Sigmoid colon (tissue), 7 donors: ENCODE data around the gene PVALEF. TPM values are rescaled to one million over a fixed set of nuclear protein-coding genes. Genes with fewer than 3 reads are reported as not detected.

ENCODE experiments used
- DNase-seq: peaks from one replicate; pipeline ENCODE4 v3.0.0-alpha.2; 2019
- H3K27ac ChIP-seq, 4 donors: fragments of 200-600 bp; sonication (generic); one replicate each; pipeline ENCODE4 v1.5.1; 2016 to 2019; ENCODE audit warnings: mild to moderate bottlenecking in 1 of 4
- H3K27me3 ChIP-seq, 3 donors: fragments of 200-600 bp; sonication (generic); one replicate each; pipeline ENCODE4 v1.5.1; 2019; ENCODE audit warnings: mild to moderate bottlenecking in 1 of 3
- H3K36me3 ChIP-seq, 4 donors: fragments of 200-600 bp; sonication (generic); one replicate each; pipeline ENCODE4 v1.5.1; 2016 to 2019
- H3K4me1 ChIP-seq, 4 donors: fragments of 200-600 bp; sonication (generic); one replicate each; pipeline ENCODE4 v1.5.1; 2017 to 2019
- H3K4me3 ChIP-seq, 4 donors: fragments of 200-600 bp; sonication (generic); one replicate each; pipeline ENCODE4 v1.5.1; 2017 to 2019; ENCODE audit warnings: mild to moderate bottlenecking in 2 of 4, moderate library complexity in 1 of 4
- H3K9me3 ChIP-seq, 4 donors: fragments of 200-600 bp in 3 of 4; sonication (generic) in 3 of 4; one replicate each; pipeline versions ENCODE4 v1.5.1 to v1.6.1; 2013 to 2019
- EP300 ChIP-seq, 4 donors: sonication (generic); formaldehyde crosslinking; IDR thresholded peaks; one replicate each; pipeline ENCODE4 v1.6.1; 2017; ENCODE audit warnings: antibody characterized with exemption in 4 of 4
- POLR2A ChIP-seq, 2 donors: fragments of 450-650 bp; IDR thresholded peaks; one replicate each; pipeline ENCODE4 v1.6.1; 2016; ENCODE audit warnings: antibody characterized with exemption in 2 of 2, mild to moderate bottlenecking in 2 of 2, moderate library complexity in 2 of 2
- POLR2AphosphoS5 ChIP-seq, 4 donors: sonication (generic); formaldehyde crosslinking; IDR thresholded peaks; one replicate each; pipeline ENCODE4 v1.6.1; 2017; ENCODE audit warnings: antibody characterized with exemption in 4 of 4
- WGBS, 2 donors: extraction: QIAGEN DNeasy Blood & Tissue Kit; methylation state at CpG; one replicate each; pipeline ENCODE4 v1.1.7; 2013; 5-methylcytosine and 5-hydroxymethylcytosine counted together
- intact Hi-C: fragments of 100-400 bp; cut with DNase I; formaldehyde crosslinking; loops from one replicate; pipeline ENCODE4 v1.15.1; 2023
- polyA plus RNA-seq, 3 donors: library from polyadenylated mRNA; stranded (reverse); fragments of 200-250 nt; gene quantifications; one replicate each; pipeline ENCODE4 v1.2.3, GENCODE V29; 2013
- total RNA-seq, 4 donors: library from RNA; depleted of rRNA; stranded (reverse); fragments of >200 nt; gene quantifications; one replicate each; pipeline ENCODE4 v1.1.0, GENCODE V29; 2016
- TF ChIP-seq, protein P1 (sequence below), 4 experiments: fragments of 450-650 bp in 3 of 4; fragments of 200-600 bp in 1 of 4; IDR thresholded peaks; one replicate each; pipeline ENCODE4 v1.5.1; 2016 to 2019; ENCODE audit warnings: antibody characterized with exemption in 4 of 4, mild to moderate bottlenecking in 3 of 4, moderate library complexity in 2 of 4
- donor health status: healthy with polysubstance abuse.
- donor health status: Bipolar disorder and iron deficiency.
- donor health status: healthy.

Gene PVALEF
- total and polyA plus RNA-seq, 7 donors, result not detected

DNA sequence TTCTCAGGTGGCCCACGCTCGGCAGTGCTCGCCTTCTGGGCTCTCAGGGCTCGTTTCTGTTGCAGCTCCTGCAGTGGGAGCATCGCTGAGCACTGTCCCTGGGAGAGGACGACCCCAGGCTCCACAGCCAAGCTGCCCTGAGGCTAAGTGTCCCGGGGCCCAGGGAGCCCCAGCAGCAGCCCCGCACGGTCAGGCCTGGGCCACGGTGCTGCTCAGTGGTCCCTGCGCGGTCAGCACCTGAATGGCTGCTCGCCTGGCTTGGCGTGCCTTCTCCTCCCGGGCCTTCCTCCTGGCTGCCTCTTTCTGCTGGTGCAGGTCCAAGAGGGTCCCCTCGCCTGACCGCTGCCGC, 34.1 kb downstream of the PVALEF start:
- Histone ChIP-seq H3K27me3 (no peaks in the 10 kb centered on the region), H3K4me3 (no peak overlapping the region), H3K36me3 (peaks cover 0 to 28% (median 0%) of the 10 kb centered on the region in 4 donors), H3K27ac (no peak overlapping the region), H3K4me1 (peaks cover 0 to 28% (median 0%) of the 10 kb centered on the region in 4 donors), H3K9me3 (no peaks in the 10 kb centered on the region)
- intact Hi-C loops, result no loop called here
- WGBS, 2 donors, result 92 to 96% methylated on average over 18 of the region's 18 CpGs
- TF ChIP-seq POLR2A (IDR thresholded peaks at IDR 0.05), result no peak
- TF ChIP-seq, protein P1, sequence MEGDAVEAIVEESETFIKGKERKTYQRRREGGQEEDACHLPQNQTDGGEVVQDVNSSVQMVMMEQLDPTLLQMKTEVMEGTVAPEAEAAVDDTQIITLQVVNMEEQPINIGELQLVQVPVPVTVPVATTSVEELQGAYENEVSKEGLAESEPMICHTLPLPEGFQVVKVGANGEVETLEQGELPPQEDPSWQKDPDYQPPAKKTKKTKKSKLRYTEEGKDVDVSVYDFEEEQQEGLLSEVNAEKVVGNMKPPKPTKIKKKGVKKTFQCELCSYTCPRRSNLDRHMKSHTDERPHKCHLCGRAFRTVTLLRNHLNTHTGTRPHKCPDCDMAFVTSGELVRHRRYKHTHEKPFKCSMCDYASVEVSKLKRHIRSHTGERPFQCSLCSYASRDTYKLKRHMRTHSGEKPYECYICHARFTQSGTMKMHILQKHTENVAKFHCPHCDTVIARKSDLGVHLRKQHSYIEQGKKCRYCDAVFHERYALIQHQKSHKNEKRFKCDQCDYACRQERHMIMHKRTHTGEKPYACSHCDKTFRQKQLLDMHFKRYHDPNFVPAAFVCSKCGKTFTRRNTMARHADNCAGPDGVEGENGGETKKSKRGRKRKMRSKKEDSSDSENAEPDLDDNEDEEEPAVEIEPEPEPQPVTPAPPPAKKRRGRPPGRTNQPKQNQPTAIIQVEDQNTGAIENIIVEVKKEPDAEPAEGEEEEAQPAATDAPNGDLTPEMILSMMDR (IDR thresholded peaks at IDR 0.05), result no peak
- no peak for TF ChIP-seq POLR2AphosphoS5 (IDR thresholded peaks at IDR 0.05)
- TF ChIP-seq EP300 (IDR thresholded peaks at IDR 0.05), result no peak
- DNase-seq, result no peak

DNA sequence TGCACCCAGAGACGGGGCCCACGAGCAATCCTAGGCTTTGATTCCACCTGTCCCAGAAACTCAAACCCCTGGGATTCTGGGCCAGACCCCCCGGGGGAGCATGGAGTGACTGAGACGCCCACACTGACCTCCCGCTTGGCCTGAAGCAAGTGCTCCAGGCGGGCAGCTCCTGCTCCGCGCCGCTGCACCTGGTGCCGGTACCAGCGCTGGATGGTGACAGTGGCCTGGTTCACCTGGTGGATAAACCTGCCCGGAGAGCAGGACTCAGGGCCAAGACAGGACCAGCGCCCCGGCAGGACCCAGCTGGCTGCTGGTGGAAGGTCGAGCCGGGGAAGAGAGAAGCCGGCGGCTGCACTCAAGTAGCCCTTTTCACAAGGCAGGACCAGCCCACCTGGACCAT, 34.9 kb downstream of the PVALEF start:
- peaks cover 0 to 22% (median 0%) of the 10 kb centered on the region in 4 donors for H3K4me1 ChIP-seq
- no peak overlapping the region for H3K4me3 ChIP-seq
- TF ChIP-seq, protein P1 (IDR thresholded peaks at IDR 0.05), result no peak
- no peak for TF ChIP-seq POLR2A (IDR thresholded peaks at IDR 0.05)
- no peak for TF ChIP-seq POLR2AphosphoS5 (IDR thresholded peaks at IDR 0.05)
- no peak for TF ChIP-seq EP300 (IDR thresholded peaks at IDR 0.05)
- H3K27ac ChIP-seq, result no peak overlapping the region
- WGBS, 2 donors, result 96 to 97% methylated on average over 18 of the region's 18 CpGs
- no peaks in the 10 kb centered on the region for H3K27me3 ChIP-seq
- DNase-seq, result no peak
- intact Hi-C loops, result loop anchor here (5.0 kb wide), 1 partner anchor 58 kb away; no protein-coding TSS in a partner anchor
- H3K9me3 ChIP-seq, result no peaks in the 10 kb centered on the region
- H3K36me3 ChIP-seq, result peaks cover 0 to 28% (median 0%) of the 10 kb centered on the region in 4 donors

DNA sequence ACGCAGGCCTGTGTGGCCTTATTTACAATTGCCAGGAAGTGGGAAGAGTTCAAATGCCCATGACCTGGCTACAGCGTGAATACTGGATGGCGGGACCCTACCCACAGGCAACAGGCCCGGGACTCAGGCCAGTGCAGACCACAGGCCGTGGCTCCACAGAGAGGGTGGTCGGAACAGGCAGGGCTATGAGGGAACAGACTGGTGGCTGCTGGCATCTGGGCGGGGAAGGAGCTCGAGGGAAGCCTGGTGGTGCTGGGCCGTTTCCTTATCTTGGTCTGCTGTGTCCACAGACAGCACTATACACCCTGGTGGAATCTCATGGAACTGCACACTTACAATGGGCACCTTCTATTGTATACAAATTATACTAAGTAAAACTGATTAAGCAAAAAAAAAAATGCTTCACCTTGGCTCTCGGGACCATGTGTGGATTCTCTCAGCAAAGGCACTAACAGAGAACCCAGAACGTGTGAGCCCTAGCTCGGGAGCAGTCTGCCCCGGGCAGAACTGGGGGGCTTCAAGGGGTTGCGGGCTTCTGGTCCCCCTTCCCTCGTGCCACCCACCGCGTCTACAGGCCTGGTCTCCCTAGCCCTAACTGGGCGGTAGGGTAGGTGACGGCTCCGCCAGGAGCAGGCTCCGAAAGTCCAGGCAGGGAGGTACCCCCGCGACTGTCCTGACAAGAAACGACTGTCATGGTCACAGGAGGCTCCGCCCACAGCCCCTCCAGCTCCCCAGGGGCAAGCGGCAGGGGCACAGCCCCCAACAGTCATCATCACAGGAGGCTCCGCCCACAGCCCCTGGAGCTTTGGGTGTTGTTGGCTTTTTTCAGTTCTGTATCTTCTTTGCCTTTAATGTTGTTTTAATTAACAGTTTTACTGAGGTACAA, 35.6 kb downstream of the PVALEF start:
- H3K4me3 ChIP-seq, result no peak overlapping the region
- no peaks in the 10 kb centered on the region for H3K27me3 ChIP-seq
- H3K9me3 ChIP-seq, result no peaks in the 10 kb centered on the region
- H3K4me1 ChIP-seq, result peaks cover 0 to 15% (median 0%) of the 10 kb centered on the region in 4 donors
- H3K36me3 ChIP-seq, result peaks cover 0 to 22% (median 0%) of the 10 kb centered on the region in 4 donors
- 66 to 78% methylated on average over 27 of the region's 27 CpGs for WGBS, 2 donors
- TF ChIP-seq POLR2AphosphoS5 (IDR thresholded peaks at IDR 0.05) (no peak), POLR2A (IDR thresholded peaks at IDR 0.05) (no peak)
- TF ChIP-seq, protein P1 (IDR thresholded peaks at IDR 0.05), result peak; percentile 33 to 53 (median 40)
- DNase-seq, result no peak
- H3K27ac ChIP-seq, result no peak overlapping the region
- intact Hi-C loops, result loop anchor here (5.0 kb wide), 1 partner anchor 59 kb away; no protein-coding TSS in a partner anchor

DNA sequence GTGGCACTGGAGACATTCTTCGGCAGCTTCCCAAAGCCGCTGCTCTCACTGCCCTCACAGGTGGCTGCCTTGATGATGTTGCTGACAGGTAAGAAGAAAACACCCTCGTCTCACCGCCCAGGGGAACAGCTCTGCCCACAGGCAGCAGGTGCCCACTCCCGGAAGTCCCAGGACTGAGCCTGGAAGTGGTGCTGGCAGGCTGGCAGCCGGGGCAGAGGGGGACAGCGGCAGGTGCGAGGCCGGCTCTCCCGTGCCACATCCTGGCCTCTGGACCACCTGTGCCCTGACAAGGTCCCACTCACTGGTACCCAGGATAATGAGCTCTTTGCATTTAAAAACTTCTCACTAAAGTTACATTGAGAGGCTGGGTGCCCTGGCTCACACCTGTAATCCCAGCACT, 37.0 kb downstream of the PVALEF start:
- 95 to 96% methylated on average over 10 of the region's 10 CpGs for WGBS, 2 donors
- peaks cover 0 to 14% (median 0%) of the 10 kb centered on the region in 4 donors for H3K4me1 ChIP-seq
- no peak for TF ChIP-seq POLR2A (IDR thresholded peaks at IDR 0.05)
- TF ChIP-seq POLR2AphosphoS5 (IDR thresholded peaks at IDR 0.05), result no peak
- TF ChIP-seq, protein P1 (IDR thresholded peaks at IDR 0.05), result no peak
- no peak for TF ChIP-seq EP300 (IDR thresholded peaks at IDR 0.05)
- H3K27ac ChIP-seq, result no peak overlapping the region
- H3K27me3 ChIP-seq, result no peaks in the 10 kb centered on the region
- no peaks in the 10 kb centered on the region for H3K9me3 ChIP-seq
- no peak overlapping the region for H3K4me3 ChIP-seq
- DNase-seq, result no peak
- H3K36me3 ChIP-seq, result peaks cover 0 to 15% (median 0%) of the 10 kb centered on the region in 4 donors
- intact Hi-C loops, result loop anchor here (5.0 kb wide), 1 partner anchor 60 kb away; no protein-coding TSS in a partner anchor
